Fibroblast of skin of right quadriceps (primary cell): ENCODE data around the gene CGB2.
A peak's percentile ranks its signal among the peaks of the same experiment; 100 is the strongest.
"Not testable (repeated sequence)": the region's sequence is repeated elsewhere in the genome, so short reads cannot be mapped to it uniquely, and the experiment has no call there.

Source experiments
- DNase-seq: peaks from one replicate; pipeline ENCODE4 v3.0.0-alpha.2; 2013

The CGB2 gene

GRCh38 chr19:49038557-49039276 is 7.0 kb downstream of the CGB2 start:
- peak; percentile 55 for DNase-seq

GRCh38 chr19:49039736-49040135 is 8.0 kb downstream of the CGB2 start:
- not testable (repeated sequence) for DNase-seq

GRCh38 chr19:49042177-49042576 is 10.5 kb downstream of the CGB2 start:
- DNase-seq = no peak

GRCh38 chr19:49042666-49043065 is 11.0 kb downstream of the CGB2 start:
- DNase-seq = not testable (repeated sequence)

- not testable (repeated sequence) for DNase-seq
These were observed 11.9 kb downstream of the CGB2 start, which contains the start of gene CGB5 for GRCh38 chr19:49043548-49043947. Gene CGB5 (plus strand): TSS chr19:49043848. CDS start chr19:49044210, 362 bp downstream.

- not testable (repeated sequence) for DNase-seq
These were observed 17.3 kb downstream of the CGB2 start, which contains the start of gene CGB8 for GRCh38 chr19:49049011-49049410. Gene CGB8 (minus strand): TSS chr19:49049111. CDS start chr19:49048739, 372 bp downstream.

- not testable (repeated sequence) for DNase-seq
These were observed 18.1 kb downstream of the CGB2 start for GRCh38 chr19:49049834-49050233.

GRCh38 chr19:49050376-49051033 is 18.8 kb downstream of the CGB2 start:
- peak; percentile 73 for DNase-seq

GRCh38 chr19:49056101-49056901 is 24.6 kb downstream of the CGB2 start:
- peak; percentile 48 for DNase-seq

GRCh38 chr19:49056902-49057596 is 25.4 kb downstream of the CGB2 start:
- DNase-seq = not testable (repeated sequence)

GRCh38 chr19:49057636-49058234 is 26.0 kb downstream of the CGB2 start, which contains the start of gene CGB7:
Gene CGB7 (minus strand): TSS chr19:49057749. CDS start chr19:49055375, 2,374 bp downstream.
- DNase-seq = peak; percentile 46

- peak; percentile 53 for DNase-seq
These were observed 26.9 kb downstream of the CGB2 start for GRCh38 chr19:49058562-49058961.

GRCh38 chr19:49059053-49059452 is 27.4 kb downstream of the CGB2 start:
- DNase-seq = no peak

GRCh38 chr19:49061000-49061399 is 29.3 kb downstream of the CGB2 start:
- DNase-seq = no peak

GRCh38 chr19:49061445-49061844 is 29.8 kb downstream of the CGB2 start:
- DNase-seq = no peak

GRCh38 chr19:49064029-49064629 is 32.4 kb downstream of the CGB2 start:
- no peak for DNase-seq

GRCh38 chr19:49064768-49065611 is 33.3 kb downstream of the CGB2 start, which contains the start of gene NTF4:
Gene NTF4 (minus strand): TSS chr19:49064818. CDS start chr19:49061997, 2,821 bp downstream.
- no peak for DNase-seq

GRCh38 chr19:49065905-49066512 is 34.3 kb downstream of the CGB2 start:
- no peak for DNase-seq

- no peak for DNase-seq
These were observed 35.9 kb downstream of the CGB2 start for GRCh38 chr19:49067554-49067953.

GRCh38 chr19:49069026-49069425 is 37.3 kb downstream of the CGB2 start:
- DNase-seq = no peak
